HG03571 (cell line): ENCODE data around the gene PCGF3.
"Not testable (repeated sequence)": the region's sequence is repeated elsewhere in the genome, so short reads cannot be mapped to it uniquely, and the experiment has no call there.

Experiments
- ATAC-seq: cut with Tn5 transposase; IDR thresholded peaks from one replicate; pipeline ENCODE4 v1.9.1; 2021; ENCODE audit not compliant: unreplicated experiment

The PCGF3 gene

DNA sequence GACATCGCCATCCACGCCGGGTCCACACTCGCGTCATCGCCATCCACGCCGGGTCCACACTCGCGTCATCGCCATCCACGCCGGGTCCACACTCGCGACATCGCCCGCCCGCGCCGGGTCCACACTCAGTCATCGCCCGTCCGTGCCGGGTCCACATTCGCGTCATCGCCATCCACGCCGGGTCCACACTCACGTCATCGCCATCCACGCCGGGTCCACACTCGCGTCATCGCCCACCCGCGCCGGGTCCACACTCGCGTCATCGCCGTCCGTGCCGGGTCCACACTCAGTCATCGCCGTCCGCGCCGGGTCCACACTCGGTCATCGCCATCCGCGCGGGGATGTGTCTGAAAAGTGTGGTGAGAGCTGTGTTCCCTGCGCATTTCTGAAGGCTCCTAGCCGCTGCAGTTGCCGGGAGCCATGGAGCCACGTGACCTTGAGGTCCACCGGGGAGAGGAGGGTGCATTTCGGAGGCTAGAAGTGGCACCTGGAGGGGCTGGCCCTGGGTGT, 17.3 kb downstream of the PCGF3 start:
- ATAC-seq, result no peak

DNA sequence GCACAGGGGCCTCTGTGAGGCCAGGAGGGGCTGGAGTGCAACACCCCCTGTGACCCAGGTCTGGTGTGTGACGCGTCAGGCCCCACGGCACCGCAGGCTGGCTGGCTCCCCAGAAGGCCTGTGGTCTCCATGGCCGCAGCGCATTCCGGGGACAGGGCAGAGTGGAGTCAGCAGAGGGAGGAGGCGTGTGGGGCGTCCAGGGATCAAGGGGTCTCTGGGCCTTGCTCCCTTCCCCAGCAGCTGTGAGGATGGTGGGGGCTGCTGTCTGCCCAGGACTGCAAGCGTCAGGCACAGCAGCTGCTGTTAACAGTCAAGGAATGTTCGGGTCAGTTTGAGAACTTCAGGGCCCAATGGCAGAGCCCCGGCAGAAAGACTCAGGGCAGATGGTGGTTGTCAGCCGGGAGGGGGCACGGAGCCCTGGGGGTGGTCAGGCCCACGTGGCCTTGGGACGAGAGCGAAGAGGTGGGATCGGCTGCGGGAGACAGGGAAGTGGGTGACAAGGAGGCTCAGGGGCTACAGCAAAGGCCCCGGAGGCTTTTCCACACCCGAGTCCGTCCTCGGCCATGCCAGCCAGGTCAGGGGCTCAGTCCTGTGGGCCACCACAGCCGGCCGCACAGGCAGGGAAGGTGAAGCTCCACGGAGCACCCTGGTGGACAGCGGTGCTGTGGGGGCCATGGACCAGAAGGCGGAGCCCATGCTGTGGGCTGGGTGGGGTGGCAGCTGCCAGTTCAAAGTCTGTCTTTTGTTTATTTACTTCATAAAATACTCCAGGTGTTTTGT, 18.3 kb downstream of the PCGF3 start:
- no peak for ATAC-seq

DNA sequence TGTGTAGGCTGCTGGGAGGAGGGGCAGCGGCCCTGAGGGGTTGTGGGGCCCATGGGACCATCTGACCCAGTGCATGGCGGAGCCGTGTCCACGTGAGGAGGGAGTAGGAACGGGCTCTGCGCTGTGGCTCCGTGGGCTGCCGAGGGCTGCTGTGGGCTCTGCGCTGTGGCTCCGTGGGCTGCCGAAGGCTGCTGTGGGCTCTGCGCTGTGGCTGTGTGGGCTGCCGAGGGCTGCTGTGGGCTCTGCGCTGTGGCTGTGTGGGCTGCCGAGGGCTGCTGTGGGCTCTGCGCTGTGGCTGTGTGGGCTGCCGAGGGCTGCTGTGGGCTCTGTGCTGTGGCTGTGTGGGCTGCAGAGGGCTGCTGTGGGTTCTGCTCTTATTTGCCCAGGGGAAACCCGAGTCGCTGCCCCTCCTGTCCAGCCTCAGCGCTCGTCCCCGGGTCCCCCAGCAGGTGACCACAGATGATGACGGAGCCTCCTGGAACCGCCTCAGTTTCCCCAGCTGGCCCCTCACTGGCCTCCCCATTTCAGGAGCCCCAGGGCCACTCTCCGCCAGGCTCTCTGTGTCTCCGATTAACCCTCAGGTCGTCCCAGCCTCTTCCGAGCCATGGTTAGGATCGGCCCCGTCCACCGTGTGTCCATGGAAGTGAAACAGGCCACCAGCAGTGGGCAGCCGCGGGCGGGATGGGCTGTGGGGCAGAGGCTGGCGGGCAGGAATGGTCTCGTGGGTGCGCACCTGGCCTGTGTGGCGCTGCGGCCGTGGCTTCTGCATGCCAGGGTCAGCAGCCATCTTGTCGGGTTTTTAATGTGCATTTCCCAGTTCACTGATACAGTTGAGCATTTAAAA, 20.0 kb downstream of the PCGF3 start:
- no peak for ATAC-seq

DNA sequence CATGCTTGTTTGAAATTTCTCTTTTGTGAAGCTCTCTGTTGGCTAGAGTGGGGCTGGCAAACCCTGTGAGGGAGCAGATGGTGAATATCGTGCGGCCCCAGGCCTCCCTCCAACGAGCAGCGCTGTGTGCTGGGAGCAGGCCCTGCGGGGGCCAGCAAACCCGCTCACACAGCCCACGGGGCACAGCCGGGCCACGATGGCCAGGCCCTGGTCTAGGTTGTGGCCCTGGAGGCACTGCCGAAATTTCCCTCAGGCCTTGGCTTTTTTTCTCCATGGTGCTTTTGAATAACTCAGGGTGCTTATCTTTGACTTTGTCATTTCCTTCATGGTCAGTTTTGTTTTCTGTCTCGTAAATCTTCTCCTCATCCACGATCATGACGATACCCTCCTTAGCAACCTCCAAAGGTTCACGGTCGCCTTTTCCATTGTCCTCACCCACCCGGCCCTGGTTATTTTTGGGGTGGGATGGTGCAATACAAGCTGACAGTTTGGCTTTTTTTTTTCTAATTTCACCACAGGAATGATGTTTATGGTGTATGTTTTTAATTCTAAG, 20.7 kb downstream of the PCGF3 start:
- ATAC-seq, result no peak

DNA sequence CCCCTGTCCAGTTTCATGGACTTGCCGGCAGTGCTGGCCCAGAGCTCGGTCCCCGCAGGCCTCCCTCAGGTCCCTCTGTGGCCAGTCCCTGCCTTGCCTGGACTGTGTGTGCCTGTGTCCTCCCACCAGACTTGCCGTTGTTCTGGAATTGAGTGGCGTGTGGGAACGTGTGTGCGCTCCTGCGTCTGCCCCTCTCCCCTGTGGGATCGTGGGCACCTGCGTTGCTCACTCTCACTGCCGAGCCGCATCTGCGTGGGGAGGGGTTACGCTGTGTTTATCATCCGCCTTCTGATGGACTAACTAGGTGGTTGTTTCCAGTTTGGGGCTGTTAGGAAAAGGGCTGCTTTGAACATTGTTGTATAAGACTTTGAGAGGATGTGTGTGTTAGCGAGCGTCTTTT, 21.2 kb downstream of the PCGF3 start:
- no peak for ATAC-seq

DNA sequence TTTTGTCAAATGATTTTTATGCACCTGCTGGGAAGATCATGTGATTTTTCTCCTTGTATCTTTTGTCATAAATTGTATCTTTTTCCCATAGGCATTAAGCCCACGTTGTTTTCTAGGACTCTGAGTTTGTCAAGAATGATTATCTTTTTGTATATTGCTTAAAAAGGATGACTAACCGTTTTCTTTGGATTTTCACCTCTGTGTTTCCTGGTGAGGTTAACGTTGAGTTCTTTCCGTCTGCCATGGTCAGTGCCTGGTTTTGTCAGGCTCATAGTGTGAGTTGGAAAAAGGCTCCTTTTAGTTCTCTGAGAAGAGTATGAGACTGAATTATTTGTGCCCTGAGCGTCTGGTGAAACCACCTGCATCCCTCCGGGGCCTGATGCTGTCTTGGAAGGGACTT, 21.9 kb downstream of the PCGF3 start:
- ATAC-seq, result no peak

DNA sequence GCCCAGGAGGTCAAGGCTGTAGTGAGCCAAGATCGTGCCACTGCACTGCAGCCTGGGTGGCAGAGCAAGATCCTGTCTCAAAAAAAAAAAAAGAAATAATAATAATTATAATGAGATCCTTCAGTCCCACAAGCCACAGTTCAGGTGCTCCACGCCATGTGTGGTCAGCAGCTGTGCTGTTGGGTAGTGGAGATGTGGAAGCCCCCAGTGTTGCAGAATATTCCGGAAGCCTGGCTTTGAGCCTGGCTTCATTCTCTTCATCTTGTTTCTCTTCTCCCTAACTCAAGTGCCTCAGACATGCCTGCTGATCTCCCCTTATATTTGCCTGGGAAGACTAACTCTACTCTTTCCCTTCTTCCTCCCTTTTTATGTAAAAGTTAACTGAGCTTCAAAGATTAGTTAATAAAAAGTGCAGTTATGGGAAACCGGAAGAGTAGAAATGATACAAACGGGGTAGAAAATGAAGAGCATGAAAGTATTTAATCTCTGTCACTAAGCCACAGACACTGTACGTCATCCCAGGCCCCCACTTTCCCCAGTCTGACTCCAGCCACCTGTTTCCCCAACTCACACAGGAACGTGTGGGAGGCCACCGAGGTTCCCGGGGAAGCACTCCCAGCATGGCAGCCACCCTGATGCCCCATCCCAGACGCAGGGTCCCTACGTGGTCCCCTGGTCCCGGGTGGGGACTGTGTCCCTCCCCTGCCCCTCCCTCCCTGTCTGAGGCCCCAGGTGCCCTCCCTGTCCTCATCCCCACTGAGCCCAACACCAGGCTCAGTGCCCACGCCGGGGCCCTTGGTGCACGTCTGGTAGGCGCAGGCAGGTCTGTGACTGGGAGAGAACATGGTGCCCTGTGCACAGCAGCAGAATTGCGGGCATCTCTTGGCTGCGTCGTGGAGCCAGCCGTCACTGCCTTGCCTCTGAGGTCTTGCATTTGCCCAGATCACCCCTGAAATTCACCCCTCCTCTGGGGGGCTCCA, 24.0 kb downstream of the PCGF3 start:
- no peak for ATAC-seq

DNA sequence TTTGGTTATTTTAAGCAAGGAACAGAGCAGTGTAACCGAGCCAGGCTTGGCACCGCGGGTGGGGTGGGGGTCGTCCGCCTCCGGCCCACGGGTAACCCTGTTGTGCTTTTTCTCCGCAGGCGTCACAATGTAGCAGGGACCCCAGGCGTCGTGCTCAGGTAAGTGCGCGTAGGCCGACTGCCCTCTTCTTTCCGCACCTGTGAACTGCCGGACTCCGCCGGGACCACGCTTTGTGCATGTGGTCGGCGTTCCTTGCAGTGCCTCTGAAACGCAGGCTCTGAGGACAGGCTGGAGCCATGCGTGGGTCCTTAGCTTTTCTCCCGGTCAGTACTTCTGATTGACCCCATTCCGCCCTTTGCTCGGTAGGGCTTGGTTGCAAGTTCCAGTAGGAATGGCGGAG, 24.9 kb downstream of the PCGF3 start:
- ATAC-seq, result no peak

DNA sequence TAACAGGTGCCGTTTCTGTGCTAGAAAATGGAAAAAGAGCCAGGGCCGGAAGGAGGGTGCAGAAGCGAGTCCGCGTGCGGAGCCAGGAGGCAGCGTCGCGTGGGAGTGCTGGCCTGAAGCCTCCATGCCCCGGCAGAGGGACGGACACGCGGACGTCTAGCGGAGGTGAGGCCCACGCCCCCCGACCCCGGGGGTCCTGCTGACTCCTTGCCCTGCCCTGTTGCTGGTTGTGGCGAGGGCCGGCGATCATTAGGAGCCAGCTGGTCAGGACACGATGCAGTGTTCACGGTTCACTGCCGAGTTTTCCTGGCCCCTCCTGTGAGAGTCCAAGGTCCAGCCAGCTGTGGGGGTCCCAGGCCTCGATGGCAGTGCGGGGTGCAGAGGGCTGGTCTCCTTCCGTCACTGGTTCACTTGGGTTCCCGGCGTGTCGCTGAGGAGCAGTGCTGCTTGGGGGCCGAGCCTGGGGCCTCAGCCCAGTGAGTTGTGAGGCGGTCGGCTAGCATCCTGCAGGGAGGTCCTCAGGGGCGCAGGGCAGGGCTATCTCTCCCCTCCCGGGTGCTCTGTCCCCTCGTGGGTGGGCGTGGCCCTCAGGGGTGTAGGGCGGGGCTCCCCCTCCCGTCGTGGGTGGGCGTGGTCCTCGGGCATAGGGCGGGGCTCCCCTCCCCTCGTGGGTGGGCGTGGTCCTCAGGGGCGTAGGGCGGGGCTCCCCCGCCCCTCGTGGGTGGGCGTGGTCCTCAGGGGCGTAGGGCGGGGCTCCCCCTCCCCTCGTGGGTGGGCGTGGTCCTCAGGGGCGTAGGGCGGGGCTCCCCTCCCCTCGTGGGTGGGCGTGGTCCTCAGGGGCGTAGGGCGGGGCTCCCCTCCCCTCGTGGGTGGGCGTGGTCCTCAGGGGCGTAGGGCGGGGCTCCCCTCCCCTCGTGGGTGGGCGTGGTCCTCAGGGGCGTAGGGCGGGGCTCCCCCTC, 25.6 kb downstream of the PCGF3 start:
- ATAC-seq, result not testable (repeated sequence)

DNA sequence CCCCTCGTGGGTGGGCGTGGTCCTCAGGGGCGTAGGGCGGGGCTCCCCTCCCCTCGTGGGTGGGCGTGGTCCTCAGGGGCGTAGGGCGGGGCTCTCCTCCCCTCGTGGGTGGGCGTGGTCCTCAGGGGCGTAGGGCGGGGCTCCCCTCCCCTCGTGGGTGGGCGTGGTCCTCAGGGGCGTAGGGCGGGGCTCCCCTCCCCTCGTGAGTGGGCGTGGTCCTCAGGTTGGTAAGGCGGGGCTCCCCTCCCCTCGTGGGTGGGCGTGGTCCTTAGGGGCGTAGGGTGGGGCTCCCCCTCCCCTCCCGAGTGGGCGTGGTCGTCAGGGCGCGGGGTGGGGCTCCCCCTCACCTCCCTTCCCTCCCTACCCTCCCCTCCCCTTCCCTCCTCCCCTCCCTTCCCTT, 26.3 kb downstream of the PCGF3 start:
- not testable (repeated sequence) for ATAC-seq

DNA sequence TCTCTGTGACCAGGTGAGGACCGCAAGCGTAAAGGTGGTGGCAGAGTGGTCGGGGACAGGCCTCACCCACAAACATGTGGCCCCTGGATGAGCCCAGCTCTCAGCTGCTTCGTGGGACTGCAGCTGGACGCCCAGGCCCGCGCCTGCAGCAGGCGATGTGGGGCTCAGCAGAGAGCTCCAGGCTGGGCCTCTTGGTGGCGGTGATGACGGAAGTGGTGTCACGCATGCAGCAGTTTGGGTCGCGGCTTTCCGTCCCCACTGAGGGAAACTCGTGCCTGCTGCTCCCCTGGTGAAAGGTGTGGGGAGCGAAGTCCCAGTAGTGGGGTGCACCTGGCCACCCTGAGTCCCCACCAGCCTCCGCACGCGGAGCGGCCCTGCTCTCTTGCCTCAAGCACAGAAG, 26.9 kb downstream of the PCGF3 start:
- ATAC-seq, result no peak

DNA sequence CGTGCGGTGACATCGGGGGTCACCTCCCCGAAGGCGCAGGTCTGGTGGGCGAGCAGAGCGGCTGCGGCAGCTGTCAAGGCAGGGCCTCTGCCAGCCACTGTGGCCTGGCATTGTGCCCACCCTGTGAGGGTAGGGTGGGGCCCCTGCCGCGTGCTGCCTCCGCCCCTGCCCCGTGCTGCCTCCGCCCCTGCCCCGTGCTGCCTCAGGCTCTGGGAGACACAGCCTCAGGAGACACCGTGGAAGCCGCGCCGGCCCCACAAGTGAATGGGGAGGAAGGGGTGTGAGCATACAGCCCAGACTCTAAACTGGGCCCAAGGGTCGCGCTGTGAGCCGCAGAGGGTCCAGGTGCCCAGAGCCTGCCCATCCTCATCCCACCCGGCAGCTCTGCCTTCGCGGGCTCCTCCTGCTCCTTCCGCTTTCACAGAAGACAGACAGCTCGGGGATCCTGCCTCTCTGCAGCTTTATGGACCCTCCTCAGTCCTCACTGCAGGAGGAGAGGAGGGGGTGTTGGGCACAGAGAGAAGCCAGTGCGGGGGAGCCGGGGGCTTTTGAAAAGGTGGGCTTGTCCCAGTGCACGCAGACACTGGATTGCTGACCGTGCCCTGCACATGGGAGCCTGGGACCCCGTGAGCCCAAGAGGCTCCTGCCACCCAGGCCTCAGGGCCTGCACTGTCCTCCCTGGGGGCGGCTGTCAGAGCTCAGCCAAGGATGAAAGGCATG, 27.4 kb downstream of the PCGF3 start:
- no peak for ATAC-seq

DNA sequence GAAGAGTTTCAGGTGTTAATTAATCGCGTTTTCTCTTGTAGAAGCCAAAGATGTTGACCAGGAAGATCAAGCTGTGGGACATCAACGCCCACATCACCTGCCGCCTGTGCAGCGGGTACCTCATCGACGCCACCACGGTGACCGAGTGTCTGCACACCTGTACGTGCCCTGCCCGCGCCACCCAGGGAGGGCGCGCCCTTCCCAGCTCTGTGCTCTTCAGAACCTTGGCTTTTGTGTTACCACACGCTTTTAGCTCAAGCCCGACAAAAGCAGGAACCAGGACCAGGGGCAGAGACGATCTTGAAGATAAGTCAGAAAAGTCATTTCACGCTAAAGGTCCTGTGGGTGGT, 28.0 kb downstream of the PCGF3 start:
- ATAC-seq, result no peak

DNA sequence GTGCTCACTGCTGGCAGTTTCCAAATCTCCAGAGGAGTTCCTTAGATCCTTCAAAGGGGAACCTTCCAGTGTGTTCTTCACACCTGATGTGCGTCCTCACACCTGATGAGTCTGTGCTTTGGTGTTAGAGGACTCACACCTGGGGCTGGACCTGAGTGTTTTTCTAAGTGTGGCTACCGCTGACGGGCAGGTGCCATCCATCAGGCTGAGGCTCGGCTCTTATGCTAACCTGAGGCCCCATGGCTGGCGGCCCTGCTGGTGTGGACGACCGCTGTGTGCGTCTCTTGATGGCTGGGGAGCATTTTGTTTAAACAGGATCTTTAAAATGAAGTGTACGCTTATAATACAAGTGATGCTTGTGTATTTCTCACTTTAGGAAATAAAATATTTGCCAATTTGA, 28.4 kb downstream of the PCGF3 start:
- ATAC-seq, result no peak

DNA sequence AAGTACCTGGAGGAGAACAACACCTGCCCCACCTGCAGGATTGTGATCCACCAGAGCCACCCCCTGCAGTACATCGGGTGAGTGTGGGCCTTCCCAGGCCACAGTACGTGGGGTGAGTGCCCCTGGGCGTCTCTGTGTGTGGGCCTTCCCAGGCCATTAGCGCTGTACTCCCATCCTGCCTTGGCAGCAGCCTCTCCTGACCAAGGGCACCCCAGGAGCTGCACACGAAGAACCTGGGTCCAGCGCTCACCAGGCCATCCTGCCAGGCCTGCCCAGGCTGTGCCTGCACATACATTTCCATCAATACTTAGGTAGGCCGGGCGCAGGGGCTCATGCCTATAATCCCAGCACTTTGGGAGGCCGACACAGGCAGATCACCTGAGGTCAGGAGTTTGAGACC, 29.3 kb downstream of the PCGF3 start:
- ATAC-seq, result no peak

DNA sequence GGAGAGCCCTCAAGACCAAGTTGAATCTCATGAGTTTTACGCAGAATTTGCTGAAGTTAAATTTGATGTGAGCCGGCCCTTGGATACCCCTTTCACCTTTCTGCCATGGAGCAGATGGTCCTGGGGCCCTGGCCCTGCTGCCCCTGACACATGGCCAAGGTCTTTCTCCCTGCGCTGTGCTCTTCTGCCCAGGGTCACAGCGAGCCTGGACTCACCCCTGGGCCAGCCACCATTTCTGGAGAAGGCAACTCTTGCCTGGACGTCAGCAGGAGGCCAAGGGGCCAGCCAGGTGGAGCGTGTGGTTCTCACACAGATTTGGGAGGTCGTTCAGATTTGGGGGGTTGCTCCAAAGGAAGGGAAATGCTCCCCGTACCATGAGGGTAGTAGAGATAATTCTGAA, 30.0 kb downstream of the PCGF3 start:
- no peak for ATAC-seq

DNA sequence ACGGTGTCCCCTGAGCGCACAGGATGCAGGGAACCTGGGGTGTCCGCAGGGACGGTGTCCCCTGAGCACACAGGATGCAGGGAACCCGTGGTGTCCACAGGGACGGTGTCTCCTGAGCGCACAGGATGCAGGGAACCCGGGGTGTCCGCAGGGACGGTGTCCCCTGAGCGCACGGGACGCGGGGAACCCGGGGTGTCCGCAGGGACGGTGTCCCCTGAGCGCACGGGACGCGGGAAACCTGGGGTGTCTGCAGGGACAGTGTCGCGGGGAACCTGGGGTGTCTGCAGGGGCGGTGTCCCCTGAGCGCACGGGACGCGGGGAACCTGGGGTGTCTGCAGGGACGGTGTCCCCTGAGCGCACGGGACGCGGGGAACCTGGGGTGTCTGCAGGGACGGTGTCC, 30.9 kb downstream of the PCGF3 start:
- ATAC-seq, result not testable (repeated sequence)

DNA sequence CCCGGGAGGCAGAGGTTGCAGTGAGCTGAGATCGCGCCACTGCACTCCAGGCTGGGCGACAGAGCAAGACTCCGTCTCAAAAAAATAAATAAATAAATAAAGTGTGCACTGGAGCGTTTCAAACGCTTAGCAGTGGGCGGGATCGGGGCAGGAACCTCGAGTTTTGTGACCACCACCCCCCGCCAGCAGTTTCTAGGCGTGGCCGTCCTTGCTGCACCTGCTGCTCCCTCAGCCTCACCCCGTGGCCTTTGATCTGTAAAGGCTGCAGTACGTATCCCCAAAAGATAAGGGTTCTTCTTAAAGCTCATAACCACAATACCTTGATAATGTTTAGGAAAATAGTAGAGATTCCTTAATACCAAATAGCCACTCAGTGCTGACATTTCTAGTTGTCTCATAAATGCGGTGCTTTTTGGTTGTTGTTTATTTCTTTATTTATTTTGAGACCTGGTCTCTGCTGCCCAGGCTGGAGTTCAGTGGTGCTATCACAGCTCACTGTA, 33.2 kb downstream of the PCGF3 start:
- no peak for ATAC-seq

DNA sequence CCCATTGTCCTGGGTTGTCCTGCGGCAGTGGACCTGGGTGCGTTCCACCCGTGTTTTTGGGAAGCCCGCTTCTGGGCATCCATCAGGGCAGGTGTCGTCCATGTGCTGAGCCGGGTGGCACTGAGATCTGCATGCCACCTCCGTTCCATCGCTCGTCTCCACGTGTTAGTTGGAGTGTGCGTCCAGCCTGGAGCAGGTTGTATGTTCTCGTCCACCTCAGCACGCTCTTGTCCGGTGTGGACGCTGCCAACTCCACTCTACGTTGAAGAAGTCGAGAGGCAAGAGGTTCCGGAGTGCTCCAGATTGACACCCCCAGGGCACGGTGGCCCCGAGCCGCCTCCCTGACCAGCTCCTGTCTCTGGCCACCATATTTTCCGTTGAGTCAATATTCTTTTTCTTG, 33.9 kb downstream of the PCGF3 start:
- ATAC-seq, result no peak
